Measurements from ENCODE around the gene EIF4E2.

Gene EIF4E2

DNA sequence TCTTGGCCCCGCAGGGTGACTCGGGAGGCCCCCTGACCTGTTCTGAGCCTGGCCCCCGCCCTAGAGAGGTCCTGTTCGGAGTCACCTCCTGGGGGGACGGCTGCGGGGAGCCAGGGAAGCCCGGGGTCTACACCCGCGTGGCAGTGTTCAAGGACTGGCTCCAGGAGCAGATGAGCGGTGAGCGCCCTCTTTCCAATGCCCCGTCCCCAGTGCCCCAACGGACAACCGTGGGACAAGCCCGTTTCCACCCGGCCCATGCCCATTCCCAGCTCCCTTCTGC is 27.1 kb upstream of the EIF4E2 start:
- no peak overlapping the region for H3K27ac ChIP-seq
- H3K36me3 ChIP-seq = no peaks in the 10 kb centered on the region
- TF ChIP-seq, protein P1, sequence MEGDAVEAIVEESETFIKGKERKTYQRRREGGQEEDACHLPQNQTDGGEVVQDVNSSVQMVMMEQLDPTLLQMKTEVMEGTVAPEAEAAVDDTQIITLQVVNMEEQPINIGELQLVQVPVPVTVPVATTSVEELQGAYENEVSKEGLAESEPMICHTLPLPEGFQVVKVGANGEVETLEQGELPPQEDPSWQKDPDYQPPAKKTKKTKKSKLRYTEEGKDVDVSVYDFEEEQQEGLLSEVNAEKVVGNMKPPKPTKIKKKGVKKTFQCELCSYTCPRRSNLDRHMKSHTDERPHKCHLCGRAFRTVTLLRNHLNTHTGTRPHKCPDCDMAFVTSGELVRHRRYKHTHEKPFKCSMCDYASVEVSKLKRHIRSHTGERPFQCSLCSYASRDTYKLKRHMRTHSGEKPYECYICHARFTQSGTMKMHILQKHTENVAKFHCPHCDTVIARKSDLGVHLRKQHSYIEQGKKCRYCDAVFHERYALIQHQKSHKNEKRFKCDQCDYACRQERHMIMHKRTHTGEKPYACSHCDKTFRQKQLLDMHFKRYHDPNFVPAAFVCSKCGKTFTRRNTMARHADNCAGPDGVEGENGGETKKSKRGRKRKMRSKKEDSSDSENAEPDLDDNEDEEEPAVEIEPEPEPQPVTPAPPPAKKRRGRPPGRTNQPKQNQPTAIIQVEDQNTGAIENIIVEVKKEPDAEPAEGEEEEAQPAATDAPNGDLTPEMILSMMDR (IDR thresholded peaks at IDR 0.05) = no peak
- H3K27me3 ChIP-seq = peaks cover 98% of the 10 kb centered on the region
- no peaks in the 10 kb centered on the region for H3K9me3 ChIP-seq
- peaks cover 0 to 9% of the 10 kb centered on the region in 2 experiments for H3K4me1 ChIP-seq (ENCODE audit: control insufficient read depth in 1 of 2, insufficient read depth in 1 of 2, low read depth in 1 of 2, low read length in 1 of 2)
- no peak overlapping the region for H3K4me3 ChIP-seq (ENCODE audit: low read depth in 1 of 2, low read length in 1 of 2)

DNA sequence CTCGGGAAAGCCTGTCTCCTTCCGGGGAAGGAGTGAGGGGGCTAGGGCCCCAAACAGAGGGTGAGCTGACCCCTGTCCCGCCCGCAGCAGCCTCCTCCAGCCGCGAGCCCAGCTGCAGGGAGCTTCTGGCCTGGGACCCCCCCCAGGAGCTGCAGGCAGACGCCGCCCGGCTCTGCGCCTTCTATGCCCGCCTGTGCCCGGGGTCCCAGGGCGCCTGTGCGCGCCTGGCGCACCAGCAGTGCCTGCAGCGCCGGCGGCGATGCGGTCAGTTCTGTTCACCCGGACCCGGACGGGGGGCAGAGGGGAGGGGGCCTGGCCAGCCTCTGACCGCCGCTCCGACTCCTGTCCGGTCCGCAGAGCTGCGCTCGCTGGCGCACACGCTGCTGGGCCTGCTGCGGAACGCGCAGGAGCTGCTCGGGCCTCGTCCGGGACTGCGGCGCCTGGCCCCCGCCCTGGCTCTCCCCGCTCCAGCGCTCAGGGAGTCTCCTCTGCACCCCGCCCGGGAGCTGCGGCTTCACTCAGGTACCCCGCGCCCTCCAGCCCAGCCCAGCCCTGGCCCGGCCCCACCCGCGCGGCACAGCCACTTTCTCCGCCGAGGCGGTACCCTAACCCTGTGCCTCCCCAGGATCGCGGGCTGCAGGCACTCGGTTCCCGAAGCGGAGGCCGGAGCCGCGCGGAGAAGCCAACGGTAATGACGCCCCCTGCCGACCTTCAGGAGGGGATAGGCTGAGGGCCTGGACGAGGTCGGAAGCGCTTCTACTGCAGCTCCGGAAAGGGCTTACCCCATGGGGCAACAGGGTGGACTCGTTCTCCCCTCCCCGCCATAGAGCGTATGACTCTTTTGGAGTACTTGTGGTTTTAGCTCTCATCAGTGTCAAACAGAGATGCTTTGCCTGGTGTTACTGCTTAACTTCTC is 26.5 kb upstream of the EIF4E2 start:
- TF ChIP-seq, protein P1 (IDR thresholded peaks at IDR 0.05) = no peak
- Histone ChIP-seq H3K9me3 (no peaks in the 10 kb centered on the region), H3K27ac (no peak overlapping the region), H3K36me3 (no peaks in the 10 kb centered on the region), H3K4me3 (ENCODE audit: low read depth in 1 of 2, low read length in 1 of 2) (no peak overlapping the region), H3K4me1 (ENCODE audit: control insufficient read depth in 1 of 2, insufficient read depth in 1 of 2, low read depth in 1 of 2, low read length in 1 of 2) (peaks cover 0 to 9% of the 10 kb centered on the region in 2 experiments), H3K27me3 (peaks cover 99% of the 10 kb centered on the region)

DNA sequence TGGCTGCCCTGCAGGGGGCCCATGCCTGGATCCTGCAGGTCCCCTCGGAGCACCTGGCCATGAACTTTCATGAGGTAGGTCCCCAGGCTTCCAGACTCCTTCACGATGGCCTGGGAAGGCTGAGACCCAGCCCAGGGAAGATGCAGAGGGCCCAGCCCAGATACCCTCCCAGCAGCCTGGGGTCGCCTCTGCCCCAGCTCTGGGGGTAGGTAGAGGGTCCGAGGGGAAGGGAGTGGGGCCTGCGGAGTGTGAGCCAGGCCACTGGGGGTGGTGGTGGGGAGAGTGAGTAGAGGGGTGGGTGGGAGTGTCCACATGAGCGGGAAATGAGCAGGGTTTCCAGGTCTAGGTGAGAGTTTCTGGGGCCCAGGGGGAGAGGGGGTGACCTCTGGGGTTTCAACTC is 25.7 kb upstream of the EIF4E2 start:
- Histone ChIP-seq H3K4me1 (ENCODE audit: control insufficient read depth in 1 of 2, insufficient read depth in 1 of 2, low read depth in 1 of 2, low read length in 1 of 2) (peaks cover 0 to 9% of the 10 kb centered on the region in 2 experiments), H3K27me3 (peaks cover 95% of the 10 kb centered on the region), H3K36me3 (no peaks in the 10 kb centered on the region), H3K4me3 (ENCODE audit: low read depth in 1 of 2, low read length in 1 of 2) (no peak overlapping the region), H3K27ac (no peak overlapping the region), H3K9me3 (no peaks in the 10 kb centered on the region)
- TF ChIP-seq, protein P1 (IDR thresholded peaks at IDR 0.05) = no peak

DNA sequence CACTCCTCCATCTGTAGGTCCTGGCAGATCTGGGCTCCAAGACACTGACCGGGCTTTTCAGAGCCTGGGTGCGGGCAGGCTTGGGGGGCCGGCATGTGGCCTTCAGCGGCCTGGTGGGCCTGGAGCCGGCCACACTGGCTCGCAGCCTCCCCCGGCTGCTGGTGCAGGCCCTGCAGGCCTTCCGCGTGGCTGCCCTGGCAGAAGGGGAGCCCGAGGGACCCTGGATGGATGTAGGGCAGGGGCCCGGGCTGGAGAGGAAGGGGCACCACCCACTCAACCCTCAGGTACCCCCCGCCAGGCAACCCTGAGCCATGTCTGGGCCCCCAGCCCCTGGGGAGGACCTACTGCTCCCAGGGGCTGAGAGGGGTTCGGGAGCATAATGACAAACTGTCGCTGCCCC is 25.3 kb upstream of the EIF4E2 start:
- Histone ChIP-seq H3K9me3 (no peaks in the 10 kb centered on the region), H3K27ac (no peak overlapping the region), H3K36me3 (no peaks in the 10 kb centered on the region), H3K4me3 (ENCODE audit: low read depth in 1 of 2, low read length in 1 of 2) (no peak overlapping the region), H3K4me1 (ENCODE audit: control insufficient read depth in 1 of 2, insufficient read depth in 1 of 2, low read depth in 1 of 2, low read length in 1 of 2) (peaks cover 0 to 9% of the 10 kb centered on the region in 2 experiments), H3K27me3 (peaks cover 90% of the 10 kb centered on the region)
- TF ChIP-seq, protein P1 (IDR thresholded peaks at IDR 0.05) = no peak

DNA sequence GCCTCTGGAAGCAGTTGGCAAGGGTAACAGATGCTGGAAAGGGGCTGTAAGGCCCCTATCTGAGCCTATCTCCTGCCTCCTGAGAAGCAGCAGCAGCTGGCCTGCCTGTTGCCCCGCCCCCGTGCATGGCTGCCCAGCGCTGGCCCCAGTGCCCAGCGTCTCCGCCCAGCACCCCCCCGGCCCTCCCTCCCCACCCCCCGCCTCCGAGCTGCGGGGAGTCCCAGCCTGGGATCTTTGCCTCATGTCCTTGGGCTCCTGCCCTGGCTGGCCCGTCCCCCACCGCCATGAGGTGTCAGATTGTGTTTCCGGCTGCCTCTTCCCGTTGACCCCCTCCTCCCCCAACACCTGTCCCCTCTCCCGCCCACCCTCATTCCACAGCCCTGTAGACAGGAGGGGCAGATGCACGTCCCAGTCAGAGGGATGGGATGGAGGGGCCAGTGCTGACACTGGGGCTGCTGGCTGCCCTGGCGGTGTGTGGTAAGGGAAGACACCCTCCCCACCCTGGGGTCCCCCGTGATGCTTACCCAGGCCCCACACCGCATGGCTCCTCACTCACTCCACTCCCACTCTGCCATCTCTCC is 24.6 kb upstream of the EIF4E2 start, which contains the start of gene CHRND:
CHRND (plus strand) TSS at position 370 of the 581 bp plus-strand sequence; CDS start at position 426, 56 bp downstream.
- H3K27me3 ChIP-seq = peaks cover 83% of the 10 kb centered on the region
- TF ChIP-seq, protein P1 (IDR thresholded peaks at IDR 0.05) = no peak
- H3K9me3 ChIP-seq = no peaks in the 10 kb centered on the region

More for the DNA sequence above, 24.6 kb upstream of the EIF4E2 start, which contains the start of gene CHRND:
- Histone ChIP-seq H3K4me3 (ENCODE audit: low read depth in 1 of 2, low read length in 1 of 2) (no peak within 1 kb of the TSS), H3K36me3 (no peaks in the 10 kb centered on the region), H3K4me1 (ENCODE audit: control insufficient read depth in 1 of 2, insufficient read depth in 1 of 2, low read depth in 1 of 2, low read length in 1 of 2) (peaks cover 0 to 9% of the 10 kb centered on the region in 2 experiments), H3K27ac (no peak within 1 kb of the TSS)

Data from neutrophil (primary cell).